ENCODE measurements around the gene DPYSL5.

Gene DPYSL5

DNA sequence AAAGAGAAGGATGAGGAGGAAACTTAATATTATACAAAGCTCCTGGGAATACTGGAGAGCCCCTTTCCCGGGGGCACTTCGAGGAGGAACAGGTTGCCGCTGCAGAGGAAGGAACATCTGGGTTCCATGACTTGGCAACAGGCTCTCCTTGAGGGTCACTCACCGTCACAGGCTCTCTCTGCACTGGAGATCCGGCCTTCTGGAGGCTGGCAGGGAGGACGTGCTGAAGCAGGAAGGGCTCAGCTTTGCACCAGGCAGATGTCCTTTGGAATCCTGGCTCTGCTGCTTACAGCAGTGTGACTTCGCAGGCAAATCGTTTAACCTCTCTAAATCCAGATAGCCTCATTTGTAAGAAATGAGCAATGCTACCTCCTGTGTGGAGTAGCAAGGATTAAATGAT is 2.9 kb upstream of the DPYSL5 start:
- no peak overlapping the region for H3K4me3 ChIP-seq (ENCODE audit: low read length)
- no peak for TF ChIP-seq CTCF (conservative IDR thresholded peaks at IDR 0.05; ENCODE audit: low read depth, low read length)
- DNase-seq (ENCODE audit: low read depth), result no peak

- DNase-seq (ENCODE audit: low read depth), result peak; percentile 19
- H3K4me3 ChIP-seq (ENCODE audit: low read length), result no peak overlapping the region
- peak; percentile 77 for TF ChIP-seq CTCF (conservative IDR thresholded peaks at IDR 0.05; ENCODE audit: low read depth, low read length)
These were observed 1.3 kb upstream of the DPYSL5 start for GRCh38 chr2:26846334-26847306.

GRCh38 chr2:26847307-26847654 is 651 bp upstream of the DPYSL5 start:
- no peak for TF ChIP-seq CTCF (conservative IDR thresholded peaks at IDR 0.05; ENCODE audit: low read depth, low read length)
- no peak overlapping the region for H3K4me3 ChIP-seq (ENCODE audit: low read length)
- DNase-seq (ENCODE audit: low read depth), result no peak

DNA sequence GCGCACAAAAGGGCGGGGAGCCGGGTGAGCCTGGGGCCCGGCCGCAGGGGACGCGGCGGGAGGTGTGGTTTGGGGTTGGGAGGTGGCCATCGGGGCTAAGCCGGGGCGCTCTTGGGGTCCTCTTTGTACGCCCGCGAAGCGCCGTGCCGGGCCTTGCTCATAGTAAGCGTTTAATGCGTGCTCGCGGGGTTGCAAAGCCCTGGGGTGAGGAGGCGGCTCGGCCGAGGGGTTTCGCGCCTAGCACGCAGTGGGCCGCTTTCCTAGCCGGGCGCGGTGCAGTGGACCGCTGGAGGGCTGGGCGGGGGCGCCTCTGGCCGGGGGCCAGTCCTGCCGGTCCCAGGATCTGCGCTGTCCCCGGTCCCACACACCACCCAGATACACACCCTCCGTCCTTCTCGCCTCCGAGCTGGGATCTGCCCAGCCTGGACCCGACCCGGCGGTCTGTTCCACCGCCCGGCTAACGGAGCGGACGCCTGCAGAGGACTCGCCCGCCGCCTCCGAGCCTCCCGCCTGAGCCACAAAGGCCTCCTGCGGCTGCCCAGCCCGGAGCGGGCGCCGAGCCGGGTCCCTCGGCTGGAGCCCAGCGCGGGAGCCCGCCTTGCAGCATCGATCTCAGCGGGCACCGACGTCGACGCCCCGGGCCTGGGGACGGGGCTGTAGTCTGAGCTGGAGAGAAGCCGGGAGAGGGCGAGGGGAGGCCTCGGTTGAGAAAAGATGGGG is 564 bp downstream of the DPYSL5 start:
- TF ChIP-seq CTCF (conservative IDR thresholded peaks at IDR 0.05; ENCODE audit: low read depth, low read length), result no peak
- H3K4me3 ChIP-seq (ENCODE audit: low read length), result peak overlapping the region; percentile 21
- no peak for DNase-seq (ENCODE audit: low read depth)

DNA sequence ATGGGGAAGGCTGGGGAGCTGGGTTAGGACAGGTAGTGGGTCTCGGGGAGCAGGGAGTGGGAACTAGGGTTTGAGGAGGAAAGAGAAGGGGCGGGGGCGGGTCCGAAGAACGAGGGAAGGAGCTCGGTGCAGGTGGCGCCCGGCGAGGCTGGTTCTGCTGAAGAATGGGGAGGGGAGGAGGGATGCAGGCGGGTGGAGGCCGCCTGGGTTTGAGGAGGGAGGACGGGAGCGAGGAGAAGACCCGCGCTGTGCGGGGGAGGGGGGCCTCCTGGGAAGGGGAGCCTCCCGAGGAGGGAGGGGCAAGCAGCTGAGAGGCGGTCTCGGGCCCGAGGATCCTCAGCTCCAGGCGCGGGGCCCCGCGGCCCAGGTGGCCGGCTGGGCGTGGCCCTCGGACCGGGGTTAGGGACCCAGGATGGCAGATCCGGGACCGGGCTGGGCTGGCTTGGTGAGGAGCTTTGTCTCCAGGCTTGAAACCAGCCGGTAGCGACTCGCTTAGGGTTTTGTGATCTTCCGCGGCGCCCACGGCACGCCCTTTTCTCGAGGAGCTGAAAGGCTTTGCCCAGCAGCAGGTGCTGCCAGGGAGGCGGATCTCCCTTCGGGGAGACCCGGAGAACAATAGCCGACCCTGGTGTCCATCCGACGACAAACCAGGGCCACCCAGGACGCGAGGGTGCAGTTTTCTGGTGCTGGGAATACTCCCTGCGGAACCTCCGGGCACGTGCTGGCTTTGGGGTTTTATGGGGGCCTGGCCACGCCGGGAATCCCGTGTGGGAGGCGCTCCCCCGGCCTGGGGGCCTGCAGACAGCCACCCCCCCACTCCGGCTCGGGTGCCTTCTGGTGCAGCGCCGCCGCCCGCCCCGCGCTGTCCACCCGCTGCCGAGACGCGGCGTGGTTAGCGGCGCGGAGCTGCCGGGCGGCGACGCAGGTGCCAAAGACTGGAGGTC is 1.4 kb downstream of the DPYSL5 start:
- DNase-seq (ENCODE audit: low read depth), result no peak
- no peak for TF ChIP-seq CTCF (conservative IDR thresholded peaks at IDR 0.05; ENCODE audit: low read depth, low read length)
- no peak overlapping the region for H3K4me3 ChIP-seq (ENCODE audit: low read length)

DNA sequence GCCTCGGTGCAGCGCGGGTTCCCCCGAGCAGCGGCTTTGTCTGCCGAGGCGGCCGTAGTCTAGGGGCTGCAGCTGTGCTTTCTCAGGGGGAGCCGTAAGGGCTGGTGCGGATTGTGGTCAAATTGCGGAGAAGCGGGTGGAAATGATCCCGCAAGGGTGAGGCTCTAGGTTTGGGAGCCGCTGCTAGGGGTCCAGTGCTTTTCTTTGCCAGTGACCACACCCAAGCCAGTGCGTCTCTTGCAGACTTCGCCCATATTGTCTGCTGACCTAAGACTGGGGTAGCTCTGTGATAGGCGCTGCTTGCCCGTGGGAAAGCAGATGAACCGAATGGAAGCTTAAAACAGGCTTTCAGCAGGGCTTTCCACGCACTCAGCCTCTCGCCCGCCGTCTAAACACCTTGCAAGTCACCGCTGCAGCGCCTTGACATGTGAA is 2.1 kb downstream of the DPYSL5 start:
- TF ChIP-seq CTCF (conservative IDR thresholded peaks at IDR 0.05; ENCODE audit: low read depth, low read length), result no peak
- DNase-seq (ENCODE audit: low read depth), result no peak
- H3K4me3 ChIP-seq (ENCODE audit: low read length), result no peak overlapping the region

Data from retinal pigment epithelial cell (primary cell).